OCI-LY7 (cell line): Measurements from ENCODE around the gene RTBDN. TPM values are rescaled to one million over a fixed set of nuclear protein-coding genes. Genes with fewer than 3 reads are reported as not detected.

Experiments used
- BruUV-seq: library from RNA; stranded (reverse); fragments of 400-500 nt; replicated peaks from 2 replicates; lab custom pipeline; 2021; lab: Mats Ljungman, UMichigan
- CTCF ChIA-PET: fragments of 300-600 bp; sonication (Branson Sonifier 250); formaldehyde crosslinking; loops from one replicate; lab custom pipeline; 2022; ENCODE audit warnings: antibody characterized with exemption; ENCODE audit not compliant: unreplicated experiment; lab: Charles Lee
- POLR2A ChIA-PET: fragments of 300-600 bp; sonication (Branson Sonifier 250); formaldehyde crosslinking; loops from one replicate; lab custom pipeline; 2022; ENCODE audit warnings: antibody characterized with exemption; lab: Charles Lee
- DNase-seq: peaks from one replicate; pipeline ENCODE4 v3.0.0-alpha.2; 2015; ENCODE audit warnings: low spot score
- H2AFZ ChIP-seq: fragments of 200-600 bp; sonication (generic), shearing (Covaris generic); 2 replicates; pipeline ENCODE4 v1.6.1; 2014; ENCODE audit warnings: mild to moderate bottlenecking, antibody characterized with exemption, low read length, moderate library complexity
- H3K27ac ChIP-seq: fragments of 200-600 bp; sonication (generic); 2 replicates; pipeline ENCODE4 v1.5.1; 2014; ENCODE audit warnings: mixed run types, low read depth, mild to moderate bottlenecking, moderate library complexity, low read length, inconsistent platforms; ENCODE audit not compliant: poor library complexity, severe bottlenecking
- H3K36me3 ChIP-seq: fragments of 200-600 bp; sonication (generic); 2 replicates; pipeline ENCODE4 v1.6.1; 2014; ENCODE audit warnings: mild to moderate bottlenecking, antibody characterized with exemption, low read length, moderate library complexity, mixed read lengths; ENCODE audit not compliant: insufficient read depth
- H3K4me1 ChIP-seq: fragments of 200-600 bp; sonication (generic); 2 replicates; pipeline ENCODE4 v1.5.1; 2014; ENCODE audit warnings: mild to moderate bottlenecking, low read length; ENCODE audit not compliant: insufficient read depth, poor library complexity, severe bottlenecking
- H3K4me2 ChIP-seq: fragments of 200-600 bp; sonication (generic); 2 replicates; pipeline ENCODE4 v1.6.1; 2014; ENCODE audit warnings: mild to moderate bottlenecking, low read length
- H3K4me3 ChIP-seq: fragments of 200-600 bp; sonication (generic); 2 replicates; pipeline ENCODE4 v1.5.1; 2014; ENCODE audit warnings: mild to moderate bottlenecking, low read depth, low read length; ENCODE audit not compliant: poor library complexity, severe bottlenecking
- H3K79me2 ChIP-seq: fragments of 200-600 bp; sonication (generic); 2 replicates; pipeline ENCODE4 v1.6.1; 2016; ENCODE audit warnings: low read depth, mild to moderate bottlenecking, low read length, moderate library complexity, mixed read lengths; ENCODE audit not compliant: insufficient read depth
- H3K9me2 ChIP-seq: fragments of 200-600 bp; sonication (generic); 2 replicates; pipeline ENCODE4 v1.6.1; 2016; ENCODE audit warnings: mild to moderate bottlenecking, low read length, mixed read lengths; ENCODE audit not compliant: insufficient read depth
- H3K9me3 ChIP-seq: fragments of 200-600 bp; sonication (generic); 2 replicates; pipeline ENCODE4 v1.6.1; 2014; ENCODE audit warnings: mild to moderate bottlenecking, mixed run types, low read length, mixed read lengths
- H4K20me1 ChIP-seq: fragments of 200-600 bp; sonication (generic); 2 replicates; pipeline ENCODE4 v1.6.1; 2014; ENCODE audit warnings: mild to moderate bottlenecking, antibody characterized with exemption, low read length, moderate library complexity, mixed read lengths; ENCODE audit not compliant: insufficient read depth
- CTCF ChIP-seq: fragments of 200-600 bp; sonication (generic); conservative IDR thresholded peaks from 2 replicates; pipeline ENCODE4 v1.5.1; 2014; ENCODE audit warnings: mild to moderate bottlenecking, antibody characterized with exemption, low read length, moderate library complexity, mixed read lengths
- EZH2phosphoT487 ChIP-seq: fragments of 200-600 bp; sonication (generic); IDR thresholded peaks from 2 replicates; pipeline ENCODE4 v1.6.1; 2018; ENCODE audit warnings: low read depth, borderline replicate concordance, mild to moderate bottlenecking, mixed run types, antibody characterized with exemption, low read length, moderate library complexity, mixed read lengths
- intact Hi-C: fragments of 100-400 bp; cut with micrococcal nuclease; formaldehyde crosslinking; loops from one replicate; pipeline ENCODE4 v1.10.0; 2022; ENCODE audit not compliant: unreplicated experiment
- total RNA-seq, 2 experiments: library from RNA; depleted of rRNA in 1 of 2; stranded (reverse); fragments of >200 nt in 1 of 2; shearing (Covaris generic) in 1 of 2; gene quantifications; 2 replicates each; pipeline ENCODE4 v1.2.3, GENCODE V29; 2014 to 2022

RTBDN gene
- total RNA-seq, 2 experiments from 2014 or later = 1.2 TPM; not detected in 1

DNA sequence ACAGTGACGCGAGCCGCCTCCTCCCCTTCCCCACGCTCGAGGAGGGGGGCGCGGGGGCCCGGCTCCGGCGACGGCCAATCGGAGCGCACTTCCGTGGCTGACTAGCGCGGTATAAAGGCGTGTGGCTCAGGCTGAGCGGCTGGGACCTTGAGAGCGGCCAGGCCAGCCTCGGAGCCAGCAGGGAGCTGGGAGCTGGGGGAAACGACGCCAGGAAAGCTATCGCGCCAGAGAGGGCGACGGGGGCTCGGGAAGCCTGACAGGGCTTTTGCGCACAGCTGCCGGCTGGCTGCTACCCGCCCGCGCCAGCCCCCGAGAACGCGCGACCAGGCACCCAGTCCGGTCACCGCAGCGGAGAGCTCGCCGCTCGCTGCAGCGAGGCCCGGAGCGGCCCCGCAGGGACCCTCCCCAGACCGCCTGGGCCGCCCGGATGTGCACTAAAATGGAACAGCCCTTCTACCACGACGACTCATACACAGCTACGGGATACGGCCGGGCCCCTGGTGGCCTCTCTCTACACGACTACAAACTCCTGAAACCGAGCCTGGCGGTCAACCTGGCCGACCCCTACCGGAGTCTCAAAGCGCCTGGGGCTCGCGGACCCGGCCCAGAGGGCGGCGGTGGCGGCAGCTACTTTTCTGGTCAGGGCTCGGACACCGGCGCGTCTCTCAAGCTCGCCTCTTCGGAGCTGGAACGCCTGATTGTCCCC is 42.9 kb downstream of the RTBDN start, which contains the start of gene JUNB:
TSS of gene JUNB (plus strand) at position 142 of the 706 bp plus-strand sequence. CDS start at position 428, 286 bp downstream.
- Histone ChIP-seq H3K9me2 (no peaks in the 10 kb centered on the region), H3K4me2 (peak within 1 kb of the TSS; percentile 95), H3K36me3 (no peaks in the 10 kb centered on the region), H3K27ac (peak within 1 kb of the TSS; percentile 77), H3K79me2 (peaks cover 8% of the 10 kb centered on the region), H3K9me3 (no peaks in the 10 kb centered on the region), H3K4me1 (peaks cover 48% of the 10 kb centered on the region), H2AFZ (peak within 1 kb of the TSS; percentile 35; the same call in 1 of the 2 replicates), H4K20me1 (no peaks in the 10 kb centered on the region; the same call in 1 of the 2 replicates), H3K4me3 (peak within 1 kb of the TSS; percentile 84)
- intact Hi-C loops = loop anchor here (1.0 to 5.0 kb wide), 3 partner anchors 14 to 69 kb away; partner anchors contain the start of genes TNPO2 and TRIR
- BruUV-seq = no TSS peak
- CTCF ChIA-PET = interaction anchor here (0.6 to 2.8 kb wide), 3 partner anchors 13 to 25 kb away, joined by 3 to 20 read pairs (median 4); no protein-coding TSS in a partner anchor
- TF ChIP-seq CTCF (no peak; the same call in 1 of the 2 replicates), EZH2phosphoT487 (no peak)
- POLR2A ChIA-PET = interaction anchor here (1.2 to 2.2 kb wide), 4 partner anchors 9 to 15 kb away, joined by 4 to 10 read pairs (median 5); partner anchors contain the start of gene THSD8
- peak; percentile 96 for DNase-seq

GRCh38 chr19:12790628-12791344 is 43.6 kb downstream of the RTBDN start:
- no peaks in the 10 kb centered on the region for H3K9me3 ChIP-seq
- H3K9me2 ChIP-seq = no peaks in the 10 kb centered on the region
- no peaks in the 10 kb centered on the region for H3K36me3 ChIP-seq
- H3K4me2 ChIP-seq = peak overlapping the region; percentile 95
- H2AFZ ChIP-seq = peak overlapping the region; percentile 35; the same call in 1 of the 2 replicates
- CTCF ChIA-PET = interaction anchor here (2.8 kb wide), 1 partner anchor 13 kb away, joined by 20 read pairs; no protein-coding TSS in a partner anchor
- peaks cover 8% of the 10 kb centered on the region for H3K79me2 ChIP-seq
- peak; percentile 19 for DNase-seq
- peak overlapping the region; percentile 77 for H3K27ac ChIP-seq
- no TSS peak for BruUV-seq
- POLR2A ChIA-PET = interaction anchor here (1.2 to 2.2 kb wide), 3 partner anchors 8 to 14 kb away, joined by 5 to 10 read pairs (median 5); partner anchors contain the start of gene THSD8
- no peak for TF ChIP-seq EZH2phosphoT487
- no peak for TF ChIP-seq CTCF
- H3K4me1 ChIP-seq = peaks cover 48% of the 10 kb centered on the region
- intact Hi-C loops = loop anchor here (1.0 to 5.0 kb wide), 2 partner anchors 13 to 68 kb away; partner anchors contain the start of gene TNPO2
- peak overlapping the region; percentile 84 for H3K4me3 ChIP-seq
- H4K20me1 ChIP-seq = no peaks in the 10 kb centered on the region; the same call in 1 of the 2 replicates
